Stomach (tissue), 9 donors: ENCODE results near the gene SSTR5. TPM values are rescaled to one million over a fixed set of nuclear protein-coding genes. Genes with fewer than 3 reads are reported as not detected.
A peak's percentile ranks its signal among the peaks of the same experiment; 100 is the strongest.

Source experiments
- DNase-seq, 2 donors: peaks; one replicate each; pipeline versions ENCODE4 v3.0.0 to v3.0.0-alpha.2; 2013 to 2019
- H3K27ac ChIP-seq, 5 donors: fragments of 200-600 bp in 4 of 5; sonication (generic) in 4 of 5; one replicate each; pipeline ENCODE4 v1.5.1; 2013 to 2019; ENCODE audit warnings: mild to moderate bottlenecking in 1 of 5, moderate library complexity in 1 of 5
- H3K27me3 ChIP-seq, 3 donors: fragments of 200-600 bp; sonication (generic); one replicate each; pipeline ENCODE4 v1.5.1; 2017 to 2019; ENCODE audit warnings: mixed run types in 1 of 3
- H3K36me3 ChIP-seq, 4 donors: fragments of 200-600 bp; sonication (generic); 1 replicate in 3 of 4; 2 replicates in 1 of 4; pipeline ENCODE4 v1.5.1; 2016 to 2019
- H3K4me1 ChIP-seq, 4 donors: fragments of 200-600 bp; sonication (generic); one replicate each; pipeline ENCODE4 v1.5.1; 2016 to 2019
- H3K4me3 ChIP-seq, 4 donors: fragments of 200-600 bp; sonication (generic) in 3 of 4; one replicate each; pipeline ENCODE4 v1.5.1; 2016 to 2019; ENCODE audit warnings: mild to moderate bottlenecking in 1 of 4
- H3K9me3 ChIP-seq, 4 donors: fragments of 200-600 bp; sonication (generic); one replicate each; pipeline ENCODE4 v1.5.1; 2016 to 2019
- EP300 ChIP-seq: sonication (generic); formaldehyde crosslinking; IDR thresholded peaks from one replicate; pipeline ENCODE4 v1.6.1; 2017; ENCODE audit warnings: antibody characterized with exemption
- POLR2A ChIP-seq, 4 donors: fragments of 450-650 bp; IDR thresholded peaks; one replicate each; pipeline ENCODE4 v1.6.1; 2016; ENCODE audit warnings: antibody characterized with exemption in 4 of 4, control low read depth in 2 of 4, mild to moderate bottlenecking in 1 of 4, moderate library complexity in 1 of 4
- POLR2AphosphoS5 ChIP-seq, 3 donors: sonication (generic); formaldehyde crosslinking; IDR thresholded peaks; one replicate each; pipeline ENCODE4 v1.6.1; 2016; ENCODE audit warnings: antibody characterized with exemption in 3 of 3
- WGBS, 5 donors: extraction: QIAGEN DNeasy Blood & Tissue Kit in 3 of 5; methylation state at CpG; one replicate each; pipeline versions ENCODE4 v1.1.5 to v1.1.7; 2013 to 2018; 5-methylcytosine and 5-hydroxymethylcytosine counted together
- intact Hi-C: fragments of 100-400 bp; cut with DNase I; formaldehyde crosslinking; loops from one replicate; pipeline ENCODE4 v1.15.1; 2023; ENCODE audit warnings: low total_unique reads
- polyA plus RNA-seq, 3 donors: library from polyadenylated mRNA; stranded (reverse); fragments of 200-250 nt; gene quantifications; one replicate each; pipeline ENCODE4 v1.2.3, GENCODE V29; 2013
- total RNA-seq, 5 donors: library from RNA; depleted of rRNA; stranded (reverse); fragments of >200 nt; gene quantifications; one replicate each; pipeline versions ENCODE4 v1.1.0 to v1.2.3, GENCODE V29; 2014 to 2016
- TF ChIP-seq, protein P1 (sequence below), 7 experiments: fragments of 450-650 bp in 4 of 7; fragments of 200-600 bp in 3 of 7; sonication (generic) in 3 of 7; IDR thresholded peaks; one replicate each; pipeline ENCODE4 v1.5.1; 2016 to 2019; ENCODE audit warnings: antibody characterized with exemption in 7 of 7, control low read depth in 2 of 7, mild to moderate bottlenecking in 1 of 7
- donor health status: healthy with polysubstance abuse.
- donor health status: Bipolar disorder and iron deficiency.
- donor health status: healthy.

SSTR5 gene
- total and polyA plus RNA-seq, 8 donors, result 0.13 TPM; not detected in 7

DNA sequence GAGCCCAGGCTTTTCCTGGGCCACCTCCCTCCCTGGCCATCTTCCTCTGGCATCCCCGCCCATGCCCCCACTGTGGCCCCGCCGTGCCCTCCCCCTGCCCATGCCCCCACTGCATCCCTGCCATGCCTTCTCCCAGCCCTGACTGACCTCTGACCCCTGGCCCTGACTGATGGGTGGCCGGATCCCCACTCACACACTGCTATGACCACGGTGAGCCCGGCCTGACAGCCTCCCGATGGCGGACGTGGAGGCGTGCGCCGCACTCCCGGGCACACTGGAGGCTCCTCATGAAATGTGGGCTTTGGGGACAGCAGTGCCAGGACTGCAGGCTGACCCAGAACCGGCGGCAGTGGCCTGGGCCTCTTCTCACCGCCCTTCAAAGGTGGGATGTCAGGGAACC lies 34.1 kb downstream of the SSTR5 start:
- Histone ChIP-seq H3K36me3 (no peaks in the 10 kb centered on the region), H3K4me1 (peaks cover 5 to 22% (median 17%) of the 10 kb centered on the region in 4 donors), H3K27ac (no peak overlapping the region), H3K4me3 (no peak overlapping the region), H3K27me3 (peaks cover 0 to 96% (median 60%) of the 10 kb centered on the region in 3 donors), H3K9me3 (no peaks in the 10 kb centered on the region)
- intact Hi-C loops, result no loop called here
- 63 to 83% (median 72%) methylated on average over 11 to 16 of the region's 16 CpGs for WGBS, 5 donors
- no peak for DNase-seq
- TF ChIP-seq POLR2A (IDR thresholded peaks at IDR 0.05) (no peak), EP300 (no peak), POLR2AphosphoS5 (IDR thresholded peaks at IDR 0.05) (no peak)
- TF ChIP-seq, protein P1, sequence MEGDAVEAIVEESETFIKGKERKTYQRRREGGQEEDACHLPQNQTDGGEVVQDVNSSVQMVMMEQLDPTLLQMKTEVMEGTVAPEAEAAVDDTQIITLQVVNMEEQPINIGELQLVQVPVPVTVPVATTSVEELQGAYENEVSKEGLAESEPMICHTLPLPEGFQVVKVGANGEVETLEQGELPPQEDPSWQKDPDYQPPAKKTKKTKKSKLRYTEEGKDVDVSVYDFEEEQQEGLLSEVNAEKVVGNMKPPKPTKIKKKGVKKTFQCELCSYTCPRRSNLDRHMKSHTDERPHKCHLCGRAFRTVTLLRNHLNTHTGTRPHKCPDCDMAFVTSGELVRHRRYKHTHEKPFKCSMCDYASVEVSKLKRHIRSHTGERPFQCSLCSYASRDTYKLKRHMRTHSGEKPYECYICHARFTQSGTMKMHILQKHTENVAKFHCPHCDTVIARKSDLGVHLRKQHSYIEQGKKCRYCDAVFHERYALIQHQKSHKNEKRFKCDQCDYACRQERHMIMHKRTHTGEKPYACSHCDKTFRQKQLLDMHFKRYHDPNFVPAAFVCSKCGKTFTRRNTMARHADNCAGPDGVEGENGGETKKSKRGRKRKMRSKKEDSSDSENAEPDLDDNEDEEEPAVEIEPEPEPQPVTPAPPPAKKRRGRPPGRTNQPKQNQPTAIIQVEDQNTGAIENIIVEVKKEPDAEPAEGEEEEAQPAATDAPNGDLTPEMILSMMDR (IDR thresholded peaks at IDR 0.05), result peak in 1 of 7 experiments; percentile 16

DNA sequence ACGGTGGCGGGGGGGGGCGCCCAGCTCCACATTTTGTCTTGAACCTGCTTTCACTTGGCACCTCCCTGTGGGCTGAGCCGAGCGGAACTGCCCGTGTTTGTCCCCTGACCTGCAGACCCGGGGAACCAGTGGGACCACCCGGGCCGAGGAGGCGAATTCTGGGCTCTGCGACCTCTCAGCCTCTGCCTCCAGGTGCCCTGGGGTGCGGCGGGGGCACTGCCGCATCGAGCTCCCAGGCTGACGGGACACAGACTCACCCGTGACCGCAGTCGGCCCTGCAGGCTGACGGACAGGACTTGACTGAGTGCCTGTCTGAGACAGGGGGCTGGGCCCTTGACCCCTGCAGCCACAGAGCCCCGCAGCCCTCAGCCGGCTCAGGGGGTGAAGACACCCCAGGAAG lies 34.6 kb downstream of the SSTR5 start:
- H3K4me3 ChIP-seq, result no peak overlapping the region
- peaks cover 0 to 96% (median 56%) of the 10 kb centered on the region in 3 donors for H3K27me3 ChIP-seq
- DNase-seq, result no peak
- H3K27ac ChIP-seq, result no peak overlapping the region
- TF ChIP-seq POLR2AphosphoS5 (IDR thresholded peaks at IDR 0.05), result no peak
- TF ChIP-seq EP300, result no peak
- TF ChIP-seq, protein P1 (IDR thresholded peaks at IDR 0.05), result no peak
- TF ChIP-seq POLR2A (IDR thresholded peaks at IDR 0.05), result no peak
- H3K4me1 ChIP-seq, result peaks cover 5 to 22% (median 17%) of the 10 kb centered on the region in 4 donors
- WGBS, 5 donors, result 61 to 100% (median 64%) methylated on average over 4 to 22 of the region's 22 CpGs
- no peaks in the 10 kb centered on the region for H3K9me3 ChIP-seq
- H3K36me3 ChIP-seq, result no peaks in the 10 kb centered on the region
- intact Hi-C loops, result no loop called here

DNA sequence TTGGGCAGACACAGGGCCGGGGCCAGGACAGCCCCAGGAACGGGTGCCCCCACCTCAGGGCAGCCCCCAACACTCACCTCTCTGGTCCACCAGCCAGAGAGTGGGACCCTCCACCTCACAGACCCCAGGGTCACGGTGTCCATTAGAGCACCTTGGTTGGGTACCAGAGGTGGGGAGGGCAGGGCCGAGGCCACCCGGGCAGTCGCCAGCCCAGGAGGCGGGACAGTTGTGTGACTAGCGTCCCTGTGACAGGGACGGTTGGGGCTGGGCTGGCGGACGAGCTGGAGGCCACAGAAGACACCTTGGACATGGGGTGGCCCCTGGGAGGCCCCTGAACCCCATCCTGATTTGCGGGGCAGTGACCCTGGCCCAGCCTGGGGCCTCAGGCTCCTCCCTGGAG lies 35.2 kb downstream of the SSTR5 start:
- Histone ChIP-seq H3K4me3 (no peak overlapping the region), H3K36me3 (no peaks in the 10 kb centered on the region), H3K27me3 (peaks cover 0 to 96% (median 56%) of the 10 kb centered on the region in 3 donors), H3K9me3 (no peaks in the 10 kb centered on the region), H3K27ac (no peak overlapping the region), H3K4me1 (peaks cover 5 to 22% (median 17%) of the 10 kb centered on the region in 4 donors)
- TF ChIP-seq EP300 (no peak), POLR2A (IDR thresholded peaks at IDR 0.05) (no peak), POLR2AphosphoS5 (IDR thresholded peaks at IDR 0.05) (no peak)
- TF ChIP-seq, protein P1 (IDR thresholded peaks at IDR 0.05), result no peak
- no peak for DNase-seq
- WGBS, 5 donors, result 59 to 78% (median 64%) methylated on average over 10 to 12 of the region's 12 CpGs
- intact Hi-C loops, result no loop called here

DNA sequence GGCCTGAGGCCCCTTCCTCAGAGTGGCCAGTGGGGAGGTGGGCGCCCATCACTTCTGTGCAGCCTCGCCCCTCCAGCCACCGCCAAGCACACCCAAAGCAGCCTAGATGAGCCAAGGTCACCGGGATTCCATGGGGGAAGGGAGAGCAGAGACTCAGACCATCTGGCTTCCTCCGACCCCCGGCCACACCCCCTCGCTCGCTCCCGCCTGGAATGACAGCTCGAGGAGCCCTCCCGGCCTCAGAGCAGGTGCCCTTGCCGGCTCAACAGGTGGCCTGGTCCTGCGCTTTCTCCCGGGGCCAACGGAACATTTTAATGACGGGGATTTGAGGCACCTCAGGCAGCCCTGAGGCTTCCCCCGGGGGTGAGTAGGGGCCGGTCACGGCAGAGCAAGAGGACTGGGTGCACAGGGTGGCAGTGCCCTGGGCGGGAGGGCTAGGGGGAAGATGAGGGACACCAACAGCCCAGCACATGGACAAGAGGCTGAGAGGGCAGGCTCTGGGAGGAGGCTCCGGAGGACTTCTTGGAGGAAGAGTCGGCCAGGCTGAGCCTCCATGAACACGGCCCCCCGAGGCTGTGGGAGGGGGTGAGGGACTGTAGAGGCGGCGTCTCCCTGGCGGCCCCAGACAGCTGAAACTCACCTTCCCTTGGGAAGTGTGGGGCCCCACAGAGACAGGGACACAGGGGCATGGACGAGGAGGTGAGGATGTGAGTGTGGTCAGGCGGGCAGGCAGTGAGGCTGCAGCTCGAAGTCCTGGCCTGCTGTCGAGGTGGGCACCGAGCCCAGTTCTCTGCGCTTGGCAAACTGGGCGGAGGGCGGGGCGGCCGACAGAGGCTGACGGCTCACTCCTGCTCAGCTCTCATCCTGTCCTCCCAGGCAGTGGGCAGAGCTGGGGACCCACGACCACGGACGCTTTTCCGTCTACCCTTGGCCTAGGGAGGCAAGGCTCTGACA lies 36.0 kb downstream of the SSTR5 start:
- H3K27me3 ChIP-seq, result peaks cover 0 to 96% (median 51%) of the 10 kb centered on the region in 3 donors

More for the DNA sequence above, 36.0 kb downstream of the SSTR5 start:
- Histone ChIP-seq H3K9me3 (no peaks in the 10 kb centered on the region), H3K36me3 (no peaks in the 10 kb centered on the region), H3K27ac (no peak overlapping the region), H3K4me1 (peaks cover 0 to 14% (median 11%) of the 10 kb centered on the region in 4 donors), H3K4me3 (no peak overlapping the region)
- intact Hi-C loops, result no loop called here
- TF ChIP-seq POLR2AphosphoS5 (IDR thresholded peaks at IDR 0.05), result no peak
- WGBS, 5 donors, result 25 to 41% (median 27%) methylated on average over 27 to 42 of the region's 42 CpGs
- DNase-seq, result peak; percentile 68 to 87
